GM19463 (cell line): Measurements from ENCODE around the gene NANOGP8.

Experiments
- ATAC-seq: cut with Tn5 transposase; IDR thresholded peaks from one replicate; pipeline ENCODE4 v1.9.1; 2021; ENCODE audit warnings: mild to moderate bottlenecking, moderate library complexity; ENCODE audit not compliant: unreplicated experiment

Gene NANOGP8

DNA sequence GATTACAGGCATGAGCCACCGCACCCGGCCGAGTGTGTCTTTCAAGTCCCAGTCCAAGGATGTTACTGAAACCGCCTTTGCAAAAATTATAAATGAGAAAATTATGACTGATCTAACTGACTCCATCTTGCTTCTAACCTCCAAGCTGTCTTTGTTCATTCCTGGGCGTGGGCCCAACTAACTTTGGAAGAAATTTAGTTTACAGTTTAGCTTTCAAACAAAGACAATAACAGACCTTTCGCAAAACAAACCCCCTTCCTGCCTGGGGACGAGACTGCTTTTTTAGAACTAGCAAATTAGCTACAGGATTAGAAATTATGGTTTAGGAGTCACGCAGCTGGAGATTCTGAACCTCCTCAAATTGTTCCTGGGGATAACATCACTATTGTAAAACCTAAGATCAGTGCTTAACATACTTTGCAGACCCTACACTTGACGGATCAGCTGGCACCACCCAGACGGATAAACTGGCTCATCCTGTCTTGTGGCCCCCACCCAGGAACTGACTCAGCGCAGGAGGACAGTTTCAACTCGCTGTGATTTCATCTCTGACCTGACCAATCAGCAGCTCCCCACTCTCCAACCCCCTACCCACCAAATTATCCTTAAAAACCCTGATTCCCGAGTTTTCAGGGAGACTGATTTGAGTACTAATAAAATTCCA, 23.8 kb downstream of the NANOGP8 start:
- no peak for ATAC-seq

DNA sequence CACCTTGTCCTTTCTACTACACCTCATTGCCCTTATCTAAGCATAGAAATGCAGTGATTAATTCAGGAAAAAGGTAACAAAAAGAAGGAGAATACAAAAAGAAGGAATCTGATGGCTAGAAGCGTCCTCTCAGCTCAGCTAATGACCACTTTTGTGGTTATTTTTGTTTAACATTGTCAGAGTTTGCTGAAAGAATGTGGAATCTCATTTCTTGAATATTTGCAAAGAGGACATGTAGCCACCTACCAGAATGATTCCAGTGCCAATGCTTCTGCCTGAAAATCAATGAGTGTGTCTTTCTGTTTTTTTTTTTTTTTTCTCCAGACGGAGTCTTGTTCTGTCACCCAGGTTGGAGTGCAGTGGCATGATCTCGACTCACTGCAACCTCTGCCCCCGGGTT, 24.5 kb downstream of the NANOGP8 start:
- ATAC-seq: no peak

DNA sequence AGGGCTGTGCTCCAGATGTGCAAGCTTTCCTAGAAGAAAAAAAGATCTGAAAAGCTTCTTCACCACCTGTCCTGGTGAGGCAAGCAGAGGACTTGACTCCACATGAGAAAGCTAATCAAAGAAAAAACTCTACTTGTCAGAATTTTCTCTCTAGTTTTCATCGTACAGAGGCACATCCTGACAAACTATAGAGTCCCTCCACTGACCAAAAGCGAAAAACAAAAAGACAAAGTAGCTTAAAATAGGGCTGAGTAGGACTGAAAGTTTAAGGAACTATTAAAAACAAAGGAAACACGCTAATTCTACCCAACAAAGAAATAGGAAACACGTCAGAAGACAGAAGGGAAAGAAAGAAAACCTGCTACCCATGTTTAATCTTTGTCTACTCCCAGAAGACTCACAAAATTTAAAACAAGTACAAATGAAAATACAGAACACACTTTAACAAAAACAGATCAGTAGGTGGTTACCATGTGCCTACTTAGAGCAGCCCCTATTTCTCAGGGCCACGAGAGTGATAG, 26.5 kb downstream of the NANOGP8 start:
- ATAC-seq: no peak

DNA sequence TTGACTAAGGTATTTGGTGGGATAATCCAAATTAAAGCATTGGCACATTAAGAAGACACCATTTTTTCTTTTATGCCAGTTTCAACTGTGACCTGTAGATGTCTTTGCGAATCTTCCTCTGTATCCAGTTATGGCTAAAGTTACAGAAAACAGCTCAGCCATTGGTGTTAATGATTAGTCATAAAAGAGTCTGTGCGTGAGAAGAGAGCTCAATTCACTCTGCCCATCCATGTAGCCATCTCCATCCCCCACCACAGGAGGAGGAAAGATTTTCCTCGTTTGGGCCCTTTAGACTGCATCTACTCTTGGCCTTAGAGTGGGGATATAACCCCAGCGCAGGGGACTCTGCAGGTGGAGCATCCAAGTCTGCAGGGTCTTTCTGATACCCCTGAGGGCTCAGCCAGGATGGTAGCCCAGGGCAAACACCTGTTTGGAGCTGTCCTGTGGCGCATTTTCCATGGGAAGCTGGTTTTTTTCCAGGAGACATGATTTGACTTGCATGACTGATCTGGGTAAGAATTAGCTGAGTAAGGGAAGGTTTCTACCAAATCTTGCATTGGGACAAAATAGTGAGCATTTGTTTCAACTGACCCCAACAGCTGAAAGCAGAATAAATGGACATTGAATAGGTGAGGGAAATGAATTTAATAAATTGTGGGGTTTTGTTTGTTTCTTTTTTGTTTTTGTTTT, 29.5 kb downstream of the NANOGP8 start:
- ATAC-seq: no peak

DNA sequence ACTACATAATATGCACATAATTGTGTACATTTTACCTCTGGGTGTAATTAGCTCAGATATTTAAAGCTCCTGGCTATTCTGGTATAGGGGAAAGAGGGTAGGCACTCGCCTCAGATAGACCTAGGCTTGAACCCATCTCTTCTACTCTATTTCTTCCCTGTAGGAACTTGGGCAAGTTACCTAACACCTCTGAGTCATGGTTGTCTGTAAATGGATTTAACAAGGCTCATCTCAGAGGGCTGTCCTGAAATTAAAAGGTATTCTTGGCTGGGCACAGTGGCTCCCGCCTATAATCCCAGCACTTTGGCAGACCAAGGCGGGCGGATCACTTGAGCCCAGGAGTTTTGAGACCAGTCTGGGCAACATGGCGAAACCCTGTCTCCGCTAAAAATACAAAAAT, 30.7 kb downstream of the NANOGP8 start:
- ATAC-seq: no peak

DNA sequence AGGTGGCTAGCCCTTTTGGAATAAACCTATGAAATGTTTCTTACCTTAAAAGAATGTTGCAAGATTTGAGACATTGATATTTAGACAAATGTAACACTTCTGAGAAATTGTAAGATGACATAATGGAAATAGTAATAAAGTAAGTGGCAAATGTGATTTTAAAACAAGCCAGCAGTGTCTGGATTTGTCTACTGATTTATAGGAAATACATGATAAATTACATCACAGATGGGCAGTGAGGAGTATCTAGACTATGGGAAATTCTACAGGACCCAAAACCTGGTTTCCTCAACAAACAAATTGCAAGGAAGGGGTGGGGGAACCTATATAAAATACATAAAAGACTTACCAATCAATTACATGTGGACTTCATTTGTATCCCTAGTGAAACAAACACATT, 37.1 kb downstream of the NANOGP8 start:
- ATAC-seq: no peak

DNA sequence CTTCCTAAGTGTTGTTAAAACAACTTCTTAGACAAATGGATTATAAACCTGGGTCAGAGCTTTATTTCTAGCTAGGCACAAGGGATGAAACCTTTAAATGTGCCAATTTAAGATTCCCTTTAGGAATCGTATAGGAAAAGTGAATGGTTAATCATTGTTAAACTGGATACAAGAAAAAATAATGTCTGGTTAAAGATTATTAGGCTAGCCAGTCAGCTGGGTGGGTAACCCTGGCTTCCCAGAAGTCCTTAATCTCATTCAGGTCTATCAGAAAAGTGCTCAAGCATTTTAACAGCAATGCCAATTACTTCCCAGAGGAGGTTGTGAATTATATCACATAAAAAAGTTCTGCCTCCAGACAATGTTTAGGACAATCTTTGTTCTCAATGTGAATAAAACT, 37.6 kb downstream of the NANOGP8 start:
- ATAC-seq: no peak

DNA sequence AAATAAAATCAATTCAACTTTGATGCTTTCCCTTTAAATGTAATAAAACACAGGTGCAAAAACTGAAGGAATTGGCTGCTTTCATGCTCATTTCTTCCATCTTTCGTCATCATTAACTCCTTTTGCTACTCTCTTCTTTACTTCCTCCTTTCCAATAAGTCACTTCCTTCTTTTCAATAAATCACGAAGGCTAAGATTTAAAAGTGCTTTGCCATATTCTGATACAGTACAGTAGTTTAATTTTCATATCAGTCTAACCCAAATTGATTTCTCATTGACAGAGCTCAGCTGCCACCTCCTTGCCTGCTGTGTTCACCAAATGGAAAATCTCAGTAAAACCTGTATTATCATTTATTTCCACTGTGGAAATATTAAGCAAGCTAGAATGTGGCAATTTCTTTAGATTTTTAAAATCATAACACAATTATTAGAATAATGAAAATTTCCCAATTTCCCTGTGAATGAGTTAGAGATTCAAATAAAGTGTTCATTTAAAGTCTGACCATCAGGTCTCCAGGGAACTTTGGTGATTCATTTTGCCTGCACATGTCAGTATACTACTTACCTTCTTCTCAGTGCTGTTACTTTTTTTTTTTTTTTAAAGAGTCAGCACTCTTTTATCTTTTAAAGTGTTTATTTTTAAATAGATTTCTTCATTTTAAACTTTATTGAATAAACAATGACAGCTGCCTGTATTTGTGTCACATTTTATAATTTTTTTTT, 41.6 kb downstream of the NANOGP8 start:
- ATAC-seq: no peak

DNA sequence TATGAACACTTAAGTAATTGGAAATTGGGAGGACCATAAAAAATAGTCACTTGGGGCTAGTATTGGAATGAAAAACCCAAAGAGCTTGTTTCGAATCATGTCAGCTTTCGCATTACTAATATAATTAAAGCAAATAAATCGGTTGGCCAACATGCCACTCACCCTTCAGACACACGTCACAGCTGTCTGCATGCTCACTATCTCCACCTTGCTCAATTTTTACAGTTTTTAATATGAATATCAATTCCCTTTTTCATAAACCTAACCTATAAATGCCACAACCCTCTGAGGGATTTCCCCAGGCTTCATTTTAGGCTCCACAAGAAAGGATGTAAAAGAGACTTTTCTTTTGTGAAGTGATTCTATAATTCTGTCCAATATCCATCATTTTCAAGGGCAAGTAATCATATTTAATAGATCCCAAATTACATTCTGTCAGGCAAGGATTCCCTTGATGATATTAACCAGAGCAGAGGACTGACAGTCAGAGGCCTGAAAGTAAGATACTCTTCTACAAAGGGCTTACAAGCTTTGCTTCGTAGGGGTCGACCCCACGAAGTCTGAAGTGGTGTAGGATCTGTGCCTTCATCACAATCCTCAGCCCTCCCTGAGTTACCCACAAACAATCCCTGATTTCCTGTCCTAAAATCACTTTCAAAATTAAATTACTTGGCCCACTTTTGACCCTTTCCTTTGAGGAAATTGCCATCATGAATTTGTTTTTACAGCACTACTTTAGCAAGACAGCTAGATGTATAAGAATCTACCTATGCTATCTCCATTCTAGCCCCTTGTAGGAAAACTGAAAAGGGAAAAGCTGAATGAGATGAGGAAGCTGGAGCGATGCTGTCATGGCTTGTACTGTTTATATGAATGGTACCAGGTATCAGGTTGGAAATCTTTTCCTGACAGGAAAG, 44.5 kb downstream of the NANOGP8 start:
- no peak for ATAC-seq

DNA sequence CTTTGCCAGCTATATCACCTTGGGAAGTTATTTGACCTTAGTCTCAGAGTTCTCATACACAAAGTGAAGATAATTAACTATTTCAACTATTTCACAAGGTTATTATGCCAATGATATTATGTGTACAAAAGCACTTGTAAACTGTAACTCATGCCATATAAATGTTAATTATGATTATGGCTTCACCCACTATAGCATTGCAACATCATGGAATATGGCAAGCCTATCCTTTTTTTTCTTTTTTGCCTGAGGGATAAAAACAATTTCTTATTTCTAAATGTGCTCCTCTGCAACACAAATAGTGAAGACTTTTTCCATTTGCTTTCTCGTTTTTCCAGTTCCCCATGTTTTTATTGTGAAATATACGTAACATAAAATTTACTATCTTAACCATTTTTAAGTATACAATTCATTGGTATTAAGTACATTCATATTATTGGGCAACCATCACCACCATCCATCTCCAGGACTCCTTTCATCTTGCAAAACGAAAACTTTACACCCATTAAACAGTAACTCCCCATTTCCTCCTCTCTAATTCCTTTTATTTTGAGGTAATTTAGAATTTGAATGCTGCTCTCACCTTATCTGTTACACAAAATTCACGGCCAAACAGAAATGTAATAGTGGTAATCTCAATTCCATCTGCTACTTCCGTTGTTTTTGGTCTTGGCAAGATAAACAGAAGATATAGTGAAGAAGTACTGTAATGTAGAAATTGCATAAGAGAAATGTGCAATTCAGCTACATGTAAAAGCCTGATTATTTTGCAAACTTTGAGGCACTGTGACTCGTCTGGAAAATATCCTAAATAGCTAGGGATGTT, 46.3 kb downstream of the NANOGP8 start:
- no peak for ATAC-seq
